ENCODE data around the gene NDUFAF2. TPM values are rescaled to one million over a fixed set of nuclear protein-coding genes. Genes with fewer than 3 reads are reported as not detected.
A peak's percentile ranks its signal among the peaks of the same experiment; 100 is the strongest.

Gene NDUFAF2
- polyA plus RNA-seq, 1 experiment = 42.0 TPM

DNA sequence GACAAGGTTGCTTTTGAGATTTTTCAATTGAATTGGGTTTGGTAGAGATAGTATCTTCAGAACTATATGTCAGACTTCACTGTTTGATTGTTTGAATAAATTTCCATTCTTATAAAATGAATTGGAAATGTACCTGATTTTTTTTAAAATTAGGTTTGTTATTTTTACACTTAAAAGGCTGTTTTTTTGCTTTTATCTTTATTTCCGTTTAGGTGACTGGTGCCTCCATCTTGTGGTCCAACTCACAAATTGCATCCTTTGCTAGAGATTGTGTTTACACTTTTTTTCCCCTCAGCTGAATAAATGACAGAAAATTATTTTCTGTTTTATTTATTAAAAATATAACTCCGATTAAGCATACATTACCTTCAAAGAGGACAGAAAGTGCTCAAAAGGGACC lies 15.6 kb downstream of the NDUFAF2 start:
- ChIA-PET POLR2A (no interaction called here), CTCF (interaction anchor here (0.6 to 5.6 kb wide), 17 partner anchors 10 to 1184 kb away, joined by 3 to 28 read pairs (median 4); partner anchors contain the start of genes ERCC8 and NDUFAF2)
- H3K27me3 ChIP-seq (ENCODE audit: control insufficient read depth, insufficient read depth, low read length) = no peaks in the 10 kb centered on the region
- H3K9me3 ChIP-seq (ENCODE audit: control insufficient read depth, insufficient read depth, low read length) = no peaks in the 10 kb centered on the region
- H3K27ac ChIP-seq (ENCODE audit: low read depth, low read length) = no peak overlapping the region
- TF ChIP-seq, protein P1, sequence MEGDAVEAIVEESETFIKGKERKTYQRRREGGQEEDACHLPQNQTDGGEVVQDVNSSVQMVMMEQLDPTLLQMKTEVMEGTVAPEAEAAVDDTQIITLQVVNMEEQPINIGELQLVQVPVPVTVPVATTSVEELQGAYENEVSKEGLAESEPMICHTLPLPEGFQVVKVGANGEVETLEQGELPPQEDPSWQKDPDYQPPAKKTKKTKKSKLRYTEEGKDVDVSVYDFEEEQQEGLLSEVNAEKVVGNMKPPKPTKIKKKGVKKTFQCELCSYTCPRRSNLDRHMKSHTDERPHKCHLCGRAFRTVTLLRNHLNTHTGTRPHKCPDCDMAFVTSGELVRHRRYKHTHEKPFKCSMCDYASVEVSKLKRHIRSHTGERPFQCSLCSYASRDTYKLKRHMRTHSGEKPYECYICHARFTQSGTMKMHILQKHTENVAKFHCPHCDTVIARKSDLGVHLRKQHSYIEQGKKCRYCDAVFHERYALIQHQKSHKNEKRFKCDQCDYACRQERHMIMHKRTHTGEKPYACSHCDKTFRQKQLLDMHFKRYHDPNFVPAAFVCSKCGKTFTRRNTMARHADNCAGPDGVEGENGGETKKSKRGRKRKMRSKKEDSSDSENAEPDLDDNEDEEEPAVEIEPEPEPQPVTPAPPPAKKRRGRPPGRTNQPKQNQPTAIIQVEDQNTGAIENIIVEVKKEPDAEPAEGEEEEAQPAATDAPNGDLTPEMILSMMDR (IDR thresholded peaks at IDR 0.05; ENCODE audit: low read depth, low read length) = peak; percentile 71
- DNase-seq (ENCODE audit: low read depth, low spot score) = no peak
- H3K4me3 ChIP-seq (ENCODE audit: low read depth, low read length) = no peak overlapping the region

DNA sequence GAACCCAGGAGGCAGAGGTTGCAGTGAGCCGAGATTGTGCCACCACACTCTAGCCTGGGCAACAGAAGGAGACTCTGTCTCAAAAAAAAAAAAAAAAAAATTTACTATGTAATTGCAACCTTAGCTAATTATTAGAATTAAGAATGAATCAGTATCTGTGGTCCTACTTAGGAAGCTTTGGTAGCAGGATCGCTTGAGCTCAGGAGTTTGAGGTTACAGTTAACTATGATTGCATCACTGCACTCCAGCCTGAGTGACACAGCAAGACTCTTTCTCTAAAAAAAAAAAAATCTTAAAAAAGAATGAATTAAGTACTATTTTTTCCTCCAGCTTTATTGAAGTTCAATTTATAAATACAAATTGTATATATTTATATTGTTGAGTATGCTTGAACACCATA lies 16.7 kb downstream of the NDUFAF2 start:
- ChIA-PET POLR2A (no interaction called here), CTCF (interaction anchor here (0.6 to 5.6 kb wide), 16 partner anchors 9 to 1184 kb away, joined by 3 to 28 read pairs (median 4); partner anchors contain the start of genes DEPDC1B, ERCC8 and NDUFAF2)
- H3K27ac ChIP-seq (ENCODE audit: low read depth, low read length) = no peak overlapping the region
- no peak for DNase-seq (ENCODE audit: low read depth, low spot score)
- no peaks in the 10 kb centered on the region for H3K27me3 ChIP-seq (ENCODE audit: control insufficient read depth, insufficient read depth, low read length)
- no peaks in the 10 kb centered on the region for H3K9me3 ChIP-seq (ENCODE audit: control insufficient read depth, insufficient read depth, low read length)
- TF ChIP-seq, protein P1 (IDR thresholded peaks at IDR 0.05; ENCODE audit: low read depth, low read length) = no peak
- H3K4me3 ChIP-seq (ENCODE audit: low read depth, low read length) = no peak overlapping the region

DNA sequence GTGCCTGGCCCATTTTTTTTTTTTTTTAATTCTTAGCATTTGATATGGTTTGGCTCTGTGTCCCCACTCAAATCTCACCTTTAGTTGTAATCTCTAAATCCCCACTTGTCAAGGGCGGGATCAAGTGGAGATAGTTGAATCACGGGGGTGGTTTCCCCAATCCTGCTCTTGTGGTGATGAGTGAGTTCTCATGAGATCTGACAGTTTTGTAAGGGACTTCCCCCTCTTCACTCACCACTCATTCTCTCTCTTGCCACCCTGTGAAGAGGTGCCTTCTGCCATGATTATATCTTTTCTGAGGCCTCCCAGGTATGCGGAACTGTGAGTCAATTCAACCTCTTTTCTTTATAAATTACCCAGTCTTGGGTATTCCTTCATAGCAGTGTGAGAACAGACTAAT lies 27.2 kb downstream of the NDUFAF2 start:
- ChIA-PET POLR2A (no interaction called here), CTCF (interaction anchor here (0.6 kb wide), 1 partner anchor 10 kb away, joined by 4 read pairs; no protein-coding TSS in a partner anchor)
- no peaks in the 10 kb centered on the region for H3K27me3 ChIP-seq (ENCODE audit: control insufficient read depth, insufficient read depth, low read length)
- no peak overlapping the region for H3K27ac ChIP-seq (ENCODE audit: low read depth, low read length)
- TF ChIP-seq, protein P1 (IDR thresholded peaks at IDR 0.05; ENCODE audit: low read depth, low read length) = no peak
- no peak overlapping the region for H3K4me3 ChIP-seq (ENCODE audit: low read depth, low read length)
- H3K9me3 ChIP-seq (ENCODE audit: control insufficient read depth, insufficient read depth, low read length) = no peaks in the 10 kb centered on the region; the same call in 1 of the 2 replicates
- DNase-seq (ENCODE audit: low read depth, low spot score) = no peak

DNA sequence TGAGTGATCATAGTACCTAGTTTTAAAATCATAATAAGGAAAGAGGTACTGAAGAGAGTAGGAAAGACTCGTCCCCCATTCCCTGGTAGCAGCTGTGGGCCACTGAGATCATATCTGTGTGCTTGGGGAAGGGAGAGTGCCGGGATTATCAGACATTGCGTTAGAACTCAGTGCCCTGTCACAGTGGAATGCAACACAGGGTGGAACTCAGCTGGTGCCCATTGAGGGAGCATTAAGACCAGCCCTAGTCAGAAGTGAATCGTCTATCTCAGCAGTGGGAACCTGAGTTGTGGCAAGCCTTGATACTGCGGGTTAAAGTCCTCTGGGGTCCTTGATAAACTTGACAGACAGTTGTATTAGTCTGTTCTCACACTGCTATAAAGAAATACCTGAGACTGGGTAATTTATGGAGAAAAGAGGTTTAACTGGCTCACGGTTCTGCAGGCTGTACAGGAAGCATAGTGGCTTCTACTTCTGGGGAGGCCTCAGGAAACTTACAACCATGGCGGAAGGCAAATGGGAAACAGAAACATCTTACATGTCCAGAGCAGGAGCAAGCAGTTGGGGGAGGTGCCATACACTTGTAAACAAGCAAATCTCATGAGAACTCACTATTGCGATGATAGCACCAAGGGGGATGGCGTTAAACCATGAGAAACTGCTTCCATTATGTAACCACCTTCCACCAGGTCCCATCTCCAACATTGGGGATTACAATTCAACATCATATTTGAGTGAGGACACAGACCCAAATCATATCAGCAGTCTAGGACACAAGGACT lies 33.1 kb downstream of the NDUFAF2 start:
- TF ChIP-seq, protein P1 (IDR thresholded peaks at IDR 0.05; ENCODE audit: low read depth, low read length) = no peak
- H3K27ac ChIP-seq (ENCODE audit: low read depth, low read length) = no peak overlapping the region
- H3K4me3 ChIP-seq (ENCODE audit: low read depth, low read length) = no peak overlapping the region
- no peaks in the 10 kb centered on the region for H3K9me3 ChIP-seq (ENCODE audit: control insufficient read depth, insufficient read depth, low read length)
- H3K27me3 ChIP-seq (ENCODE audit: control insufficient read depth, insufficient read depth, low read length) = no peaks in the 10 kb centered on the region
- ChIA-PET CTCF (interaction anchor here (0.5 kb wide), 1 partner anchor 9 kb away, joined by 3 read pairs; no protein-coding TSS in a partner anchor), POLR2A (interaction anchor here (0.7 kb wide), 1 partner anchor 16 kb away, joined by 4 read pairs; no protein-coding TSS in a partner anchor)
- DNase-seq (ENCODE audit: low read depth, low spot score) = no peak

DNA sequence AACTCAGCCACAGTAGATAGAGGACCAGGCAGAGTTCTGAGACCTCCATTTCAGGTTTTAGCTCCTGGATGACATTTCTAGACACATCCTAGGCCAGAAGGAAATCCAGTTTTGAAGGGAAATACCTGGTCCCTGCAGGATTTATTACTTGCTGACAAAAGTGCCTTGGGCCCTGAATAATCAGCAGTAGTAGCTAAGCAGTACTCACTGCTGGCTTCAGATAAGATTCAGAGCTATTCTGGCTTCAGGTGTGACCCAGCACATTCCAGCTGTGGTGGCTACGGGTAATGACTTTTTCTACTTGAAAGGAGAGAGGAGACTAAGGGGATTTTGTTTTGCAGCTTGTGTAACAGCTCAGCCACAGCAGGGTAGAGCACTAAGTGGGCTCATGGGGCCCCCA lies 34.0 kb downstream of the NDUFAF2 start:
- H3K27me3 ChIP-seq (ENCODE audit: control insufficient read depth, insufficient read depth, low read length) = no peaks in the 10 kb centered on the region
- H3K27ac ChIP-seq (ENCODE audit: low read depth, low read length) = no peak overlapping the region
- CTCF ChIA-PET = no interaction called here
- no peak overlapping the region for H3K4me3 ChIP-seq (ENCODE audit: low read depth, low read length)
- no peaks in the 10 kb centered on the region for H3K9me3 ChIP-seq (ENCODE audit: control insufficient read depth, insufficient read depth, low read length)
- POLR2A ChIA-PET = no interaction called here
- DNase-seq (ENCODE audit: low read depth, low spot score) = no peak
- TF ChIP-seq, protein P1 (IDR thresholded peaks at IDR 0.05; ENCODE audit: low read depth, low read length) = no peak

Measured in AG04450 (cell line).